HS-27A (cell line): ENCODE data around the gene VBP1.
"Not testable (repeated sequence)": the region's sequence is repeated elsewhere in the genome, so short reads cannot be mapped to it uniquely, and the experiment has no call there.

Source experiments
- DNase-seq: peaks from one replicate; pipeline ENCODE4 v3.0.0-alpha.2; 2012; ENCODE audit warnings: low read depth, missing footprints

Gene VBP1

DNA sequence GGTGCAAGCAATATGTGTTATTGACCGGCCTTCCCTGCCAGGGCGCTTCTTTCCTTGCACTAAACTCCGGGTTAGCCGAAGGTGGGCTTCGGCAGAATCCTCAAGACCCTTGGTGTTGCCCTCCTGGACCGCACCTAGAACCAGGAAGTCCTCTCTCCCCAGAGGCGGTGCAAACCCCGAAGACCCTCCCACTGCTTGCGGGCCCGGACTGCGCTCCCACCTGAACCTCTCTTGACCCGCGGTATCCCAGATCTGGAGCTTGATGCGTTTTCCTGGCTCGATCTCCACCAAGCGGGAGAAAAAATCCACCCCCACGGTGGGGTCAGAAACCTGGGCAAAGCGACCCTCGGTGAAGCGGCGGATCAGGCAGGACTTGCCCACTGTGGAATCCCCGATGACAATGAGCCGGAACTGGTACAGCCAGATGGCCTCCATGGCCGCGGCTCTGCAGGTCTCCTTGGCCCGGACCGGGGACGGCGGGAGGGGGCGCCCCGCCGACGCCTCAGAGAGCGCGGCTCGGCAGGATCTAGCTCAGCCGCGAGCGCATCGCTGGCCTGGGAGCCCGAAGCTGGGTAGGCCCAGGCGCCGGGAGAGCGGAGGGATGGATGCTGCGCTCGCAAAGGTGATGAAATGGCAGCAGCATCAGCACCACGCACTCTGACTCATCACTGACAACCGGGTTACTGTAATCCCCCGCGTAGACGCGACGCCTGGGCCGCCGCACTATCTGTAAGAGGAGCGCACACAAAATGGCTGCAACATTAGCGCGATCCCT is 47.8 kb downstream of the VBP1 start, which contains the start of gene RAB39B:
Gene RAB39B (minus strand): TSS at position 638 of the 775 bp plus-strand sequence. CDS start 203 bp downstream, at position 435.
- DNase-seq, result no peak

DNA sequence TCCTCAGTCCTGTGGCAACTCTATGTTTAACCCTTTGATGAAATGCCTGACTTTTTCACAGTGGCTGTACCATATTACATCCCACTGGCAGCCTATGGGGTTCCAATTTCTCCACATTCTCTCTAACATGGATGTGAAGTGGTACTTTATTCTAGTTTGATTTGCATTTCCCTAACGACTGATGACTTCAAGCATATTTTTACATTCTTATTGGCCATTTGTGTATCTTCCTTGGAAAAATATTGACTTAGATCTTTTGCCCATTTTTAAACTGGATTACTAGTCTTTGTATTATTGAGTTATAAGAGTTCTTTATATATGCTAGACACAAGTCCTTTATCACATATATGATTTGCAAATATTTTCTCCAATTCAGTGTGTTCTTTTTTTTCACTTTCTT is 50.2 kb downstream of the VBP1 start:
- no peak for DNase-seq

DNA sequence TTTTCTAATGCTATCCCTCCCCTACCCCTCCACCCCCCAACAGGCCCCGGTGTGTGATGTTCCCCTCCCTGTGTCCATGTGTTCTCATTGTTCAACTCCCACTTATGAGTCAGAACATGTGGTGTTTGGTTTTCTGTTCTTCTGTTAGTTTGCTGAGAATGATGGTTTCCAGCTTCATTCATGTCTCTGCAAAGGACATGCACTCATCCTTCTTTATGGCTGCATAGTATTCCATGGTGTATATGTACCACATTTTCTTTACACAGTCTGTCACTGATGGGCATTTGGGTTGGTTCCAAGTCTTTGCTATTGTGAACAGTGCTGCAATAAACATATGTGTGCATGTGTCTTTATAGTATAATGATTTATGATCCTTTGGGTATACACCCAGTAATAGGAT is 51.7 kb downstream of the VBP1 start:
- not testable (repeated sequence) for DNase-seq

DNA sequence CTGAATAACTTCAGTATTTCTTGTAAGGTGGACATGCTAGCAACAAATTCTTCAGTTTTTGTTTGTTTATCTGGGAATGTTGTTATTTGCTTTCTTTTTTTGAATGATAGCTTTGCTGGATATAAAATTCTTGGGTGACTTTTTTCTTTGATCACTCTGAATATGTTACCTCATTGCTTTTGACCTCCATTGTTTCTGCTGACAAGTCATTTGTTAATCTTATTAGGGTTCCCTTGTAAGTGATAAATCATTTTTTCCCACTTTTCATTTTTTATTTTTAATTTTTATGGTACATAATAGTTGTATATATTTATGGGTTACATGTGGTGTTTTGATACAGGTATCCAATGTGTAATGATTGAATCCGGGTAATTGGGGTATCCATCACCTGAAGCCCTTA is 54.7 kb downstream of the VBP1 start:
- DNase-seq, result no peak

DNA sequence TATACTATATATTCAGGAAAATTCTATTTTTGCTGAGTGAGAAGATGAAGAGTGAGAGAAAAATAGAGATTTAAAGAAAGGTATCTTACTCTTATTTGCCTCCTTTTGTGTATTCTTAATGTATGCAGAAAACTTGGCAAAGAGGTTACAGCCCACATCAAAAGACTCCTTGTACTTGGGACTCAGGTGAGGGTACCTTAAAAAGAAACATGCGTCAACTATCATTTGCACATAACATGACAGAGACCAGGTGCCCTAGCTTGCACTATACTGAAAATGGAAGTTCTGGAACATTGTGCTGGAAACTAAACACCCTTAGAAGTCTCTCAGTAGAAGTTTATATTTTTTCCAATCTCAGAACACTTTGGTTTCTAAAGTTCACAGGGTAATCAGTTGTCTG is 63.6 kb downstream of the VBP1 start:
- no peak for DNase-seq
